Measurements from ENCODE around the gene PCDH9. TPM values are rescaled to one million over a fixed set of nuclear protein-coding genes. Genes with fewer than 3 reads are reported as not detected.

PCDH9 gene
- total and polyA plus RNA-seq, 2 of the 13 experiments (the other 11 are each of a cell fraction or from before 2014, with no cell fraction given), result 0.09 TPM; not detected in 1

DNA sequence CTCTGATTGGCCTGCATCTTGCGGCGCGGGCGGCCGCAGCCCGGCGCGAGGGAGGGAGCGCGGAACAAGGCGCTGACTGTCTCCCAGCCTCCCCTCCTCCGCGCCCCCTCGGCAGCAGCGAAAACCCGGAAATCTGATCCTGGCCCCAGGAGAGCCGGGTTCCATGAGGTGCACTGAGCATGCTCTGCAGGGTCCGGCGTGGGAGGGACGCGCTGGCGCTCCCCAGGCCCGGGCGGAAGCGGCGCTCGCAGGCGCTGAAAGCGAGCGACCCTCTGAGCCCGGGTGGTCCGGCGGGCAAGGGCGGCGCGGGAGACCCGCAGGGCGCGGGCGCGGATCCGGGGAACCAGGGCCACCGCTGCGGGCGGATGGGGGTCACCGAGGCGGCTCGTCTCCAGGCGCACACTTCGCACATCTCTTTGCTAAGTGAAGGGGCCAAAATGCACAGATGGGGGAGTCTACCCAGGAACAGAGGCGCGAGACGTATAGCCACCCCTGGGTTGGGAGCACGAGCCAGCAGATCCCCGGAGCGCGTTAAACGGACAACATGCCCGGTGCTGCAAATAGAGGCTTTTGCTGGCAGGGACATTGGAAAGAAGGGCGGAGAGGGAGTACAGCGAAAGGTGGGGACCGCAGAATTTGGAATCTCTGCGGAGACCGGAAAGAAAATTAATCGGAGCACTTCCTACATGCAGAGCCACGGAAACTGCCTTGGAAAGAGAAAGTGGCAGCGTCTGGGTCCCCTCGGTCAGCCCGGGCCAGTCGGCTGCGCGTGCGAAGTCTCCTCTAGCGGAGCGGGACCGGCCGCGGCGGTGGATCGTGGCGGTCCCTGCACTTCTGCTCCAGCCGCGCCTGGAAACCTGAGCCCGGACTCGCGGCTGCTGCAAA, 510 bp upstream of the PCDH9 start (continued):
- peak; percentile 50; the same call in 1 of the 2 replicates for TF ChIP-seq DR1 (CRISPR knock-in tag; IDR thresholded peaks at IDR 0.05)
- no peak for TF ChIP-seq ZKSCAN1 (IDR thresholded peaks at IDR 0.05; ENCODE audit: low read length)
- TF ChIP-seq FOXO1 (CRISPR knock-in tag; IDR thresholded peaks at IDR 0.05), result 0 out of 2 replicates have a peak, but pooled peaks have one; percentile 39
- TF ChIP-seq PHF5A (CRISPR knock-in tag; IDR thresholded peaks at IDR 0.05; ENCODE audit: low read depth, unreplicated experiment), result no peak
- TF ChIP-seq ZNF496 (CRISPR knock-in tag; IDR thresholded peaks at IDR 0.05; ENCODE audit: insufficient replicate concordance), result no peak
- 0 out of 2 replicates have a peak, but pooled peaks have one; percentile 26 for TF ChIP-seq RFX3 (CRISPR knock-in tag; IDR thresholded peaks at IDR 0.05)
- no peak for TF ChIP-seq ATRX (CRISPR knock-in tag; IDR thresholded peaks at IDR 0.05; ENCODE audit: borderline replicate concordance)
- TF ChIP-seq, protein P1, sequence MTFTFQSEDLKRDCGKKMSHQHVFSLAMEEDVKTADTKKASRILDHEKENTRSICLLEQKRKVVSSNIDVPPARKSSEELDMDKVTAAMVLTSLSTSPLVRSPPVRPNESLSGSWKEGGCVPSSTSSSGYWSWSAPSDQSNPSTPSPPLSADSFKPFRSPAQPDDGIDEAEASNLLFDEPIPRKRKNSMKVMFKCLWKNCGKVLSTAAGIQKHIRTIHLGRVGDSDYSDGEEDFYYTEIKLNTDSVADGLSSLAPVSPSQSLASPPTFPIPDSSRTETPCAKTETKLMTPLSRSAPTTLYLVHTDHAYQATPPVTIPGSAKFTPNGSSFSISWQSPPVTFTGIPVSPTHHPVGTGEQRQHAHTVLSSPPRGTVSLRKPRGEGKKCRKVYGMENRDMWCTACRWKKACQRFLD (CRISPR knock-in tag; IDR thresholded peaks at IDR 0.05; ENCODE audit: borderline replicate concordance), result no peak
- TF ChIP-seq STAT5B (CRISPR knock-in tag; IDR thresholded peaks at IDR 0.05), result no peak
- TF ChIP-seq PHF20 (CRISPR knock-in tag; IDR thresholded peaks at IDR 0.05), result no peak; the same call in none of the 2 replicates
- TF ChIP-seq MXD4 (CRISPR knock-in tag; IDR thresholded peaks at IDR 0.05), result peak; percentile 45; the same call in 1 of the 2 replicates
- TF ChIP-seq, protein P2, sequence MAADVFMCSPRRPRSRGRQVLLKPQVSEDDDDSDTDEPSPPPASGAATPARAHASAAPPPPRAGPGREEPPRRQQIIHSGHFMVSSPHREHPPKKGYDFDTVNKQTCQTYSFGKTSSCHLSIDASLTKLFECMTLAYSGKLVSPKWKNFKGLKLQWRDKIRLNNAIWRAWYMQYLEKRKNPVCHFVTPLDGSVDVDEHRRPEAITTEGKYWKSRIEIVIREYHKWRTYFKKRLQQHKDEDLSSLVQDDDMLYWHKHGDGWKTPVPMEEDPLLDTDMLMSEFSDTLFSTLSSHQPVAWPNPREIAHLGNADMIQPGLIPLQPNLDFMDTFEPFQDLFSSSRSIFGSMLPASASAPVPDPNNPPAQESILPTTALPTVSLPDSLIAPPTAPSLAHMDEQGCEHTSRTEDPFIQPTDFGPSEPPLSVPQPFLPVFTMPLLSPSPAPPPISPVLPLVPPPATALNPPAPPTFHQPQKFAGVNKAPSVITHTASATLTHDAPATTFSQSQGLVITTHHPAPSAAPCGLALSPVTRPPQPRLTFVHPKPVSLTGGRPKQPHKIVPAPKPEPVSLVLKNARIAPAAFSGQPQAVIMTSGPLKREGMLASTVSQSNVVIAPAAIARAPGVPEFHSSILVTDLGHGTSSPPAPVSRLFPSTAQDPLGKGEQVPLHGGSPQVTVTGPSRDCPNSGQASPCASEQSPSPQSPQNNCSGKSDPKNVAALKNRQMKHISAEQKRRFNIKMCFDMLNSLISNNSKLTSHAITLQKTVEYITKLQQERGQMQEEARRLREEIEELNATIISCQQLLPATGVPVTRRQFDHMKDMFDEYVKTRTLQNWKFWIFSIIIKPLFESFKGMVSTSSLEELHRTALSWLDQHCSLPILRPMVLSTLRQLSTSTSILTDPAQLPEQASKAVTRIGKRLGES (CRISPR knock-in tag; IDR thresholded peaks at IDR 0.05; ENCODE audit: borderline replicate concordance), result no peak
- no peak; the same call in 1 of the 2 replicates for TF ChIP-seq PITX1 (CRISPR knock-in tag; IDR thresholded peaks at IDR 0.05)
- no peak for TF ChIP-seq ZNF354B (CRISPR knock-in tag; IDR thresholded peaks at IDR 0.05)
- TF ChIP-seq CHD2 (IDR thresholded peaks at IDR 0.05; ENCODE audit: low read depth, low read length), result no peak
- TF ChIP-seq KLF12 (CRISPR knock-in tag; IDR thresholded peaks at IDR 0.05; ENCODE audit: borderline replicate concordance), result peak; percentile 73; the same call in 1 of the 2 replicates
- peak; percentile 81; the same call in 1 of the 2 replicates for TF ChIP-seq ERF (CRISPR knock-in tag; IDR thresholded peaks at IDR 0.05)
- TF ChIP-seq, protein P3, sequence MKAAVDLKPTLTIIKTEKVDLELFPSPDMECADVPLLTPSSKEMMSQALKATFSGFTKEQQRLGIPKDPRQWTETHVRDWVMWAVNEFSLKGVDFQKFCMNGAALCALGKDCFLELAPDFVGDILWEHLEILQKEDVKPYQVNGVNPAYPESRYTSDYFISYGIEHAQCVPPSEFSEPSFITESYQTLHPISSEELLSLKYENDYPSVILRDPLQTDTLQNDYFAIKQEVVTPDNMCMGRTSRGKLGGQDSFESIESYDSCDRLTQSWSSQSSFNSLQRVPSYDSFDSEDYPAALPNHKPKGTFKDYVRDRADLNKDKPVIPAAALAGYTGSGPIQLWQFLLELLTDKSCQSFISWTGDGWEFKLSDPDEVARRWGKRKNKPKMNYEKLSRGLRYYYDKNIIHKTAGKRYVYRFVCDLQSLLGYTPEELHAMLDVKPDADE (CRISPR knock-in tag; IDR thresholded peaks at IDR 0.05), result no peak
- TF ChIP-seq, protein P4, sequence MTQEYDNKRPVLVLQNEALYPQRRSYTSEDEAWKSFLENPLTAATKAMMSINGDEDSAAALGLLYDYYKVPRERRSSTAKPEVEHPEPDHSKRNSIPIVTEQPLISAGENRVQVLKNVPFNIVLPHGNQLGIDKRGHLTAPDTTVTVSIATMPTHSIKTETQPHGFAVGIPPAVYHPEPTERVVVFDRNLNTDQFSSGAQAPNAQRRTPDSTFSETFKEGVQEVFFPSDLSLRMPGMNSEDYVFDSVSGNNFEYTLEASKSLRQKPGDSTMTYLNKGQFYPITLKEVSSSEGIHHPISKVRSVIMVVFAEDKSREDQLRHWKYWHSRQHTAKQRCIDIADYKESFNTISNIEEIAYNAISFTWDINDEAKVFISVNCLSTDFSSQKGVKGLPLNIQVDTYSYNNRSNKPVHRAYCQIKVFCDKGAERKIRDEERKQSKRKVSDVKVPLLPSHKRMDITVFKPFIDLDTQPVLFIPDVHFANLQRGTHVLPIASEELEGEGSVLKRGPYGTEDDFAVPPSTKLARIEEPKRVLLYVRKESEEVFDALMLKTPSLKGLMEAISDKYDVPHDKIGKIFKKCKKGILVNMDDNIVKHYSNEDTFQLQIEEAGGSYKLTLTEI (CRISPR knock-in tag; conservative IDR thresholded peaks at IDR 0.05), result no peak
- TF ChIP-seq ARNTL (CRISPR knock-in tag; IDR thresholded peaks at IDR 0.05), result 0 out of 2 replicates have a peak, but pooled peaks have one; percentile 34
- TF ChIP-seq, protein P5, sequence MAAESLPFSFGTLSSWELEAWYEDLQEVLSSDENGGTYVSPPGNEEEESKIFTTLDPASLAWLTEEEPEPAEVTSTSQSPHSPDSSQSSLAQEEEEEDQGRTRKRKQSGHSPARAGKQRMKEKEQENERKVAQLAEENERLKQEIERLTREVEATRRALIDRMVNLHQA (CRISPR knock-in tag; IDR thresholded peaks at IDR 0.05), result no peak
- no peak for TF ChIP-seq ZNF101 (CRISPR knock-in tag; IDR thresholded peaks at IDR 0.05; ENCODE audit: borderline replicate concordance, low read depth)
- TF ChIP-seq SIN3B (IDR thresholded peaks at IDR 0.05; ENCODE audit: low read length), result no peak
